ENCODE measurements around the gene HIVEP3.

HIVEP3 gene

DNA sequence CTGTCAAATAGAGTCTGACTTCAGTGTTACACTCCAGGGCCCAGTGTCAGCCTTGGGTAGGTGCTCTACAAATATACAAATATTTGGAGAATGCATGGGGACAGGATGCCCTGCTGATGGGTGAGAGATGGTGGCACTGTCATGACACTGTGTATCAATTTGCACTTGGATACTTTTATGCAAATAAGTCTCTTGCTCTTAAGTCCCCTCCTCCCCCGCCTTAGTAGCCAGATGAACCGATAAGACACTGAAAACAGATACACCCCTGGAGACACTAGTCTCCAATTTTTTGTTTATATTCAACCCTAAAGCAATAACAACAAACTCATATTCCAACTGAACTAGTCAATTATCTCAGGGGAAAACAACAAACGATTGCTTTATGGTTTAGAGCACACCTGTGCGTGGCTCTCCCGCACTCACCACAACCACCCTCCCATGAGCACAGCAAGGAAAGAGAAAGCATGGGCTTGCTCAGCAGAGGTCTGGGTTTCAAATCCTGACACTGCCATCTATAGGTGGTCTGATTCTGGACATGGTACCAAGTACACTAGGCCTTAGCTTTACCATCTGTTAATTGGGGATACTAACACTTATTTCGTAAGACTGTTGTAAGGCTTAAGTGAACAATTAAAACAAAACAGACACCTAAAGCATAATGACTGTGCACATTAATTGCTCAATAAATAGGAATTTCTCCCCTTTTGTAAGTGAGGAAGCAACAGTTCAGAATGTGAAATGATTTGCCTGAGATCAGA is 50.3 kb downstream of the HIVEP3 start:
- peak; percentile 16 for DNase-seq

DNA sequence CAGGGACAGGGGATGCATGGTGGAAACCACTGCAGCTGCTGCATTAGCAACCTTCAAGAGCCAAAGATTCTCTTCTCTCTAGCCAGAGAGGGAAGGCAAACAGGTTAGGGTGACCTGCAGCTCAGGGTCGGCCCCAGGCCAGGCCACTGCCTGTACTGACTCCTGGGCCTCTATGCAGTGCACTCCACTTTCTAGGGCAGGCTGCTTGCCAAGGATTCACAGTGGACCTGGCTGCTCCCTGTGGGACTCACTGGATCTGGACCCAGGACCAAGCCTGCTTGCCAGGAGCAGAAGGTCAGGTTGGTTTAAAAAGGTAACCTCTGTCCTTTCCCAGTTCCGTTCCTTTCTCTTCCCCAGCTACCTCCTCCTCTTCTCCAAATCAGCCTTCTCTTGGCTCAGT is 52.4 kb downstream of the HIVEP3 start:
- DNase-seq, result no peak

DNA sequence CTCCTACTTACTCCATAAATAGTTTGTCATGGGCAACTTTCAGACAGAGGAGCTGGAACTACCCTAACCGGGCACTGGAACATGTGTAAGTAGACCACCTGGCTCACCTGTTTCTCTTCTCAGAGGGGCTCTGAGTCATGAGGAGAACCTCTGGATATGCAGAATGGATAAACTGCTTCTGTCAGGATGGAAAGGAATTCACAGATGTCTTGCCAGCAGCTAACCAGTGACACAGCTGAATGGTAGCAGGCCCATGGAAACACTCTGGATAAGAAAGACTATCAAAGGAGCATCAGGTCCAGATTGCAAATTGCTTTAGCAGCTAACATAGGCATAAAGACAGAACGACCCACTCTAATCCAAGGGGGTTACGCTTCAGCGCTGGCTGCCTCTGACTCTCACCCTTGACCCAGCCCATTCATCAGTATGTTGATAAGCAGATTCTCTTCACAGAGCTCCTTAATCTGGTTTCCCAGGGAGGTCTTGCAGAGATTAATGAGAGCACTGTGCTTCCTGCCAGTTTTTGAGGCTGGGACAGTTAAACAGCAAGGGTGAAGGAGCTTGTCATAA is 54.2 kb downstream of the HIVEP3 start:
- DNase-seq, result no peak

DNA sequence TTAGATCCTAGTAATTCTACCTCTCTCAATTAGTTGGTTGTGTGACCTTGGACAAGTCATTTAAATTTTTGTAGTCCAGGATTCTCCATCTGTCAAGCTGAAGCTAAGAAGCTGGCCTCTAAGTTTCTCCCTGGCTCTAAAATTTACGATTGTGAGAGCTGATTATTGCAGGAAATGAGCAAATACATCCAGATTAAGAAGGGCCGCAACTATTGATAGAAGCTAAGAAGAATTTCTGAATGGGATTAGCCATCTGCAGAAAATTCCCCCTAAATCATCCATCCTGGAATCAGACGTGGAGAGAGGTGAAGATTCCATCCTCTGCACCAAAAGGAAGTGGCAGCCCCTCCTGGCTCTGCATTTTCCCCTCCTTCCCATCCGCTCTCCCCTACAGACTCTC is 55.0 kb downstream of the HIVEP3 start:
- DNase-seq, result no peak

DNA sequence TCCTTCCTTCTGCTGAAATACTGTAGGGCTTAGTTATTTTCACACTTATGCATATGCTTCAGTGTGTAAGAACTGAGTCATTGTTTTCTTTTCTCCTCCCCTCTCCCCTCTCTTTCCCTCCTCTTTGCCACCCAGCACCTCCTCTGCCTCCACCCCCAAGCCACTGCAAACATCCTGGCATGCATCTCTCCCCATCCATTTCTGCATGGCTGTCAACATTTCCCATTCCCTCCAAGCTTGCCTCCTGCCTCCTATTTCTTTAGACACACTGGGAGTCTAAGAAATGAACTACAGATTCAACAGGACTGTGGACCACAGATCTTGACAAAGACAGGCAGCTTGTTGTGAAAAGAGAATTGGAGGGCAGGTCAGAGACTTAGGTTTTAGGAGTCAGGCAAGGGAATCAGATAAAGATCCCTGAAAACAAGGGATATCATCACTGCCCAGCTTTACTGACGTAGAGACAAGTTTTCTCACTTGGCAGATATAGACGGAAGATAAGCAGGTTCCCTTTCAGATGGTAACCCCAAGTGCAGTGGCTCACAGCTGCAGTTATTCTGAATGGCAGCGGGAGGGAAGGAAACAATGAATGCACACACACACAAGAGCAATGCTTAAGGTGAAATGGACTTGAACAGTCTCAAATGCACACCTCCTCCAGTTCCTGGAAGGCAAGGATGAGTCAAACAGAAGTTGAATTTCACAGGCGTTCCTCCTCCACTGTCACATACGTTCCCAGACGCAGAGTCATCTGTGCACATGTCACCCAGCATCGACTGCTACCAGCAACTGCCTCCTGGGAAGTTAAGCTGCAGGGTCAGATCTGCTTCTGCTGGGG is 56.1 kb downstream of the HIVEP3 start:
- DNase-seq, result no peak

DNA sequence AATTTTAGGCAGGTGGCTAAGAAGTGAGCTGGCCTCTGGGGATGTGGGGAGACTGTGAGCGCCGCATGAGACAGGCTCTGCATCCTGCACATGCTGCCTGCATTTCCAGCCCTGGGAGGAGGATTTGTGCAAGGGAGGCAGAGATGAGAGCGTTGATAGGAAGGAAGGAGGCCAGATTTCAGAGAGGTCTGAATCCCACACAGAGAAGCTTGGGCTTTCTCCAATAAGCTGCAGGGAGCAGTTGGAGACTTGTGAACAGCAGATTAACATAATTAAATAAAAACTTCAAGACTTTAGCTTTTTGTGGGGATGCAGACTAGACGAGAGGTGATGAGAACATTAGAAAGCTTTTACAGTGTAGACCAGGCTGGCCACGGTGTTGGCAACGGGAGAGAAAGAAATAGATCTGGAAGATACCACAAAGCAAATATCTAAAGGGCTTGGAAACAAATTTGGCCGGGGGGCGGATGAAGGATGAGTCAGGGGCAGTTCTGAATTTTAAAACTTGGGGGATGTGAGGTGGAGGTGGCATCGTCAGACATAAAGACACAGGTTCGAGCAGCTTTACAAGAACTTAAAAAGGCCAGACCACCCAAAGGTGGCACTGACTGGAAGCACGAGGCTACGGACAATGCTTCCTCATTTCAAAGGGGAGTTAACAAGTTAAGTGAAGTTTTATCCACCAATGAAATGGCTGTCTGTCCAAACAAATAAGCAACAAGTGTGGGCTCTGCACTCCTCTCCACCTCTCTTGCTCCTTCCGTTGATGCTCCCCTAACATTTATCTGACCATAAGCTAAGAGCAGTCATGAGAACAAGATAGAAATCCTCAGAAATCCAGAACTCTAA is 57.0 kb downstream of the HIVEP3 start:
- no peak for DNase-seq

DNA sequence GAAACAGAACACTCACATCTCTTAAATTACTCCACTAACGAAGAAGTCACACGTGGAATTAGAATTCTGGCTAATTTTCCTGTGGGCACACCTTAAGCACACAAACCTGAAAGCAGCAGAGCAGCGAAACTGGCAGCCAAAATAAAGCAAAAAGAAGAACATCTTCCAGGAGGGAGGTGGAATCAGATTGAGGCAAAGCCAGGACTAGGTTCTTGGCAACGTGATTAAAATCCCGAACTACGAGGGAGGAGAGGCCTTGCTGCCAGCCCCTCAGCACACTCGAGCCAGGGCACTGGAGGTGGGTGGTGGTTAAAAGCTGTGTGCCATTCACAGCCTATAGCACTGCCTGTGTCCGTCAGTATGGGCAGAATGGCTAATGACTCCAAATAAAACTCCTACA is 58.0 kb downstream of the HIVEP3 start:
- no peak for DNase-seq

DNA sequence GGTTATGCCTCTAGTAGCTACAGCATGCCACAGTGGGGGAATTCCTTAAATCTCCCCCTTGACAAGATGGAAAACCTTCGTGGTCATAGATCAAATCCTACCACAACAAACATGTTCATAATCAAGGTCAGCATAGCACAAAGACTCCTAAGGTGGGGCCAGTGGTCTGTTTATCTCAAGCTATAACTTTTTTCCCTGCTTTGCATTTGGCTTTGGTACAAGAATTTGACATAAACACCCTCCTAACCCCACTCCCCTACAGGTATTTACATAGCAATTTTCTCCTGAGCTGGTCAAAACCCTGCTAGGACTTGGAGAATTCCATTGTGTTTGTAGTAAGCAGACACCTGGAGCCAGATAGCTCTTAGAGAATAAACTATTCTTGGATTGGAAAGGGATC is 58.5 kb downstream of the HIVEP3 start:
- no peak for DNase-seq

DNA sequence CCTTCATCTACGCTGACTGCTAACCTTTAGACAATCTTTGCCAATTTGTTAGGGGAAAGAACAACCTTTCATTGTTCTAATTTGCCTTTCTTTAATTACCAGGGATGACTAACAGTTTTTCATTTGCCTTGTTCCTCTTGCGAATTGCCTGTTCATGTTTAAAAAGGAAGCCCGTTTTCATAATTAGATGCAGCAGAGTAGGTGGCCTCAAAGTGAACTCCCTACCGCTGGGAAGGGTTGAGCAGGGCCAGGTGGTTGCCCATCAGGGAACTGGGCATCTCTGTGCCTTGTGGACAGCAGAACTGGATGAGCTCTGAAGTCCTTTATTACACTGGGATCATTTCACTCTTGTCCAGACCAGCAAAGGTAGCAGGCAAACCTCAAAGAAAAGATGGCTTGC is 59.0 kb downstream of the HIVEP3 start:
- no peak for DNase-seq

DNA sequence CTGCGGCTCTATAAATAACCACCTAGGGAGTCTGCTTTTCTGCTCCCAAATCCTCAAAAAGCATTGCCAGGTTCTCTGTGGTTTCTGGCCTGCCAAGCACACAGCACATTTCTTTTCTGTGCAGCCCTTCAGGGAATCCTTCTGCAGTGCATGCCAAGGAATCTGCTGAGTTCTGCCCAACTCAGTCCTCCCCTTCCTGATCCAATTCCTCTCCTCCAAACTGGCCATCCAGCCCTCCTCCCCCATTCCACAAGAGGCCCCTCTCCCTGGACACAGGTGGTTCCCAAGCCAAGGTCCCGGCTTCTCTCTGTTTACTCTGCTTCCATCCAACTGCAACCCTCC is 61.8 kb downstream of the HIVEP3 start:
- no peak for DNase-seq

DNA sequence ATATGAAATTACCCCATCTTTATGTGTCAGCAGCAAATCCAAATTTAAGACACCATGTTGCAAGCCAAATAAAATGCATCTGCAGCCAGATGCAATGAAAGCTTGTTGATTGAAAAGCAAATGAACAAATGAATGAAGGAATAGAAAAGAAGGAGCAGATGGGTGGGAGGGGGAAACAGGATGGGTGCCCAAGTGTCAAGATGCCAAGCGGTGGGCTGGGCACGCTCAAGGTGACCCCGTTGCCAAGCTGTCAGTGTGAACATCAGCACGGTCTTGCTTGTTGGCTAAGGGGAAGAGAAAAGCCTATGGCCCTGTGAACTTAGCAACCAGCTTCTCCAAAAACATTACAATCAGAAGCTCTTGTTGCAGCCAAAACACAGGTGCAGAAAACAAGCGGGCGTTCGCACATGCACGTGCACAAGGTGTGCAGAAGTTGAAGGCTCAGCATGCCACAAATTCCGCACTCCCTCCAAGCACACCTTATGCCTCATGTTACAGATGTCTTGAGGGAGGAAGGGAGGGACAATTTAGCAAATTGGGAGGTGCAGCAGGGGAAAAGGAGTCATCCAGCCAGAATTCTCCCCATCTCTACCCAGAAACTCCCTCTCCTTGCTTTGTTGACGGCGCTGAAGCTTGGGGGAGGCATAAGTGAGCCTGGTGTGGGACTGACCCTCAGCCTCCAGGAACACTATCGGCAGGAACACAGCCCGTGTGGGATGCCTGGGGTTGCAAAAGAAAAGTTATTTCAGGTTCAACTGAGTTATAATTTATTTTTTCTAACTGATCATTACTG is 62.4 kb downstream of the HIVEP3 start:
- no peak for DNase-seq

DNA sequence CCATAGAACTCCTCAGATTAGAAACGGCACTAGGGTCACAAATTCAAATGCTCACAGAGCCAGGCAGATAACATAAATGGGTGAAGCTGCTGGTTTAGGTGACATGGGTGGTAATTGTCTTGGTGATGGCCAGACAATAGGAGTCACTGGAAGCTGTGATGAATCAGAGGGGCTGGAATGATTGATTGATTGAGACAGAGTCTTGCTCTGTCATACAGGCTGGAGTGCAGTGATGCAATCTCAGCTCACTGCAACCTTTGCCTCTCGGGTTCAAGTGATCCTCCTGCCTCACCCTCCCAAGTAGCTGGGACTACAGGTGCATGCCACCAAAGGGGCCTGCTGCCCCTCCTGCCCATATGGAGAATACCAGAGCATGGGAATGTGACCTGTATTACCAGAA is 63.0 kb downstream of the HIVEP3 start:
- DNase-seq, result no peak

DNA sequence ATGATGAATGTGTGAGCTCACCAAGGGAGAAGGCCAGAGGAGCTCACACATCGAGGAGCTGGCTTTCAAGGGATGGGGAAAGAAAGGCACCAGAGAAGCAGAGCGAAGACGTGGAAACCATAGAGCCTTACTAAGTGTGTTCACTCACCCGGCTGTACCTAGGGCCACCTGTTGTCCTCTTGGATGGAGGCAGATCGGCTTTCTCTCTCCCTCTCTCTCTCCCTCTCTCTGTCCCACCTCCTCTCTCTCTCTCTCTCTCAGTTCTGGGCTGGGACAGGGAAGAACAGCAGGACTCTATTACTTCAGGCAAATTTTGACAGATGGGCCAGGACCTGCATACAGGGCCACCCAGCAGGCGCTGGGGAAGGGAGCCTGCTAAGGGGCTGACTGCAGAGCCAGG is 64.8 kb downstream of the HIVEP3 start:
- DNase-seq, result no peak

DNA sequence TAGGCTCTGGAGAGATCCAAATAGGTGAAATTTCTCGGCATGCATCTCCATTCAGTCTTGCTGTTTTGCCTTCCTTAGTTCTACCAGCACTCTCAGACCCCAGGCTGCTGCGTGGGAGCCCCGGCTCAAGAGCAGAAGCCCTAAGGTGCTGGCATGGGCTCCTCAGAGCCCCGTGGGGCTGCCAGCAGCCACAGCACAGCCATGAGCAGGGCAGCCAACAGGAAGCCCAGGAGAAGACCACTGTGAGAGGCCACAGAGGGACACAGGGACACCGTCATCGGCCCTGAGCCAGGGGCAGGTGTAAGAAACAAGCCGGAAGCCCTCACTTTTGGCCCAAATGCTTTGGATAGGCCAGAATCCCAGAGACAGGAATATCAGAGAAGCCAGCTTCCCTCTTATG is 66.6 kb downstream of the HIVEP3 start:
- no peak for DNase-seq

DNA sequence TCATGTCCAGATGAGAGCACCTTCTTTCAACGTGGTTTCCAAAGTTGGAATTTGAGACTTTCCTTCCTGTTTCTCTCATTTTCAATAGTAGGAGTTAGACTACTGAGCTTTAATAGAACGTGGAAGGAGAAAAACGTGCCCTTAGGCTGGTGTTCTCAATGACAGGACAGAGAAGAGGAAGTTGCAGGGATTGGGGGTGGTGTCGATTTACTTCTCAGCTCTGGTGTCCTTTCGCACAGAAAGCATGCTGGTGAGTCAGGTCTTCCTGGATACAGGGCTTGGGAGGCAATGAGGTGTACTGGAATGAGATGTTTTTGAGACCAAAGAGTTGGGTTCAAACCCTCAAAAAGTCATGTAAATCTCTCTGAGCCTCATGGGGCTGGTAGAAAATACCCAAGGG is 67.1 kb downstream of the HIVEP3 start:
- no peak for DNase-seq

DNA sequence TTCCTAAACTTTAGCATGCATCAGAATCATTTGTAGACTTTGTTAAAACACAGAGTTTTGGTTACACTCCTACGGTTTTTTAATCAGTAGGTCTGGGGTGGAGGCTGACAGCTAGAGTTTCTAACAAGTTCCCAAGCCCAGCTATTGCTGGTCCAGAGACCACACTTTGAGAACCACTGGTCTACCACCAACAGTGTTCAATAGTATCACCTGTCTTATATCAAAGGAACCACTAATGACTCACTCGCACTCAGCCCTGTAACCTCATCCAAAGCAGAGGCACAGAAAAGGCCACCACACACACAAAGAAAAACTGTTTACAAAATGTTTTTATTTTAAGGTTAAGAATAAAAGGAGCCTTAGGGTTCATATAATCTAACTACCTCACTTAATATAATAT is 68.7 kb downstream of the HIVEP3 start:
- no peak for DNase-seq

DNA sequence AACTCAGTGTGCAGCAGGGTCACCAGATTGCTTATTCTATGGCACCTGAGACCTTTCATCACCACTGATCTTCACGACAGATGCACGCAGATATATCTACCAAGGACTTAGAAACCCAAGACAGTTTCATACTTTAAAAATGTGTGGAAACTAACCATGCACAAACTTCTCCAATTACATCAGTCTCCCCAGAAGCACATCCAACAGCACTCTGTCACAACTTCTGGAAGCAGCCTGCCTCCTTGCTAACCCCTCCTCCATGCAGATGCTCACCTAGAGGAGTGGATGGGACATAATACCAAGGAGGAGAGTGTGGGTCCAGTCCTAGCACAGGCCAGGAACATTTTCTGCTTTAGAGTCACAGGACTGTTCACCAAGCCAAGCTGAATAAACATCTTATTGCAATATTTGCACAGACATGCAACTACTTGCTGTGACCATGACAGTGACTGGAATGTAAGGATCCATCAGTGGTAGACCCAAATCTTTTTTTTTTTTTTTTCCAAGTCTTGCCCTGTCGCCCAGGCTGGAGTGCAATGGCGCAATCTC is 69.4 kb downstream of the HIVEP3 start:
- no peak for DNase-seq

DNA sequence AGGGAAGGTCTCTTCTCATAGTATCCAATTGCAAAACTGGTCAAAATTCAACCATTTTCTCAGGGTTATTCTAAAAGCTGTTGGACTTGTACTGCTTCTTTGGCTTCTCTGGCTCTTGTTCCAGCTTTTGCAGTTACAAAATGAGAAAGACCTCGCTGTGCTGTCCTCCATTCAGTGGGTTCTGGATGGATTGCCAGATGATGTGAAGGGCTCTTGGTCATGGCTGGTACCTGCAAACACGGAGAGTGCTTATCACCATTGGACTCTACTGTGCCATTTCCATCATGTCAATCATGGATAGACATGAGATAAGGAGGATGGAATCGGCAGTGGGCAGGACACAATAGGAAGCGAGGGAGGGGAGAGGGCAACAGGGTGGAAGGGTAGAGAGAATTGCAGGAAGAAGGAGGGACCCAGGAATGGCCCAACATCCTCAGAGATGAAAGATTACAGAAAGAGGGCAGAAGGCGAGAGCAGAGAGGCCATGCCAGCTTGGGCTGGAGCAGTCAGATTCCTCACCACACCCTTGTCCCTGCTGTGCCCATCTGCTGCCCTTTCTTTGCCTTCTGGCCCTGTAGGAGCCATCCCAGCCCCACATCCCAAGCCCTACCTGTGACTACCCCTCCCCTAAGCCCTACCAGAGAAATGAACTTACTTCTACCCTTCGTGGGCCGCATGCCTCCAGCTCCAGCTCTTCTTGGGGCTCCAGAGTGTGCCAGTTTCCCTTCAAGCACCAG is 70.3 kb downstream of the HIVEP3 start:
- DNase-seq, result no peak

DNA sequence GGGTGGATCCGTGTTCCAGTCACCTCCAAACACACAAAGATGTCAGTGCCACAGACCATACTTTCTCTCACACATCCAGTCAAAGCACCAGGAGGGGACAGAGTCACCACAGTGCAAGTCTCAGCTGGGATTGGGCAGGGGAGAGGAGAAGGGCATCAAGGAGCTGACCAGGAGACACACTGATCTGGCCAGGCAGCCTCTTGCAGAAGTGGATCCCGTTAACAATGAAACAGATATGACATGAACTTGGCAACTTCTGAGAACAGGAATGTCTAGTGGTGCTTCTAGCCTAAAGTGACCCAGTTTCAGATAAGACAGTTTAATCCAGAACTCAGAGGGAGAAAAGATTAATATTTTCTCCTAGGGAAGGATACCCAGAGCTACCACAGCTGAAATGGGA is 71.0 kb downstream of the HIVEP3 start:
- no peak for DNase-seq

DNA sequence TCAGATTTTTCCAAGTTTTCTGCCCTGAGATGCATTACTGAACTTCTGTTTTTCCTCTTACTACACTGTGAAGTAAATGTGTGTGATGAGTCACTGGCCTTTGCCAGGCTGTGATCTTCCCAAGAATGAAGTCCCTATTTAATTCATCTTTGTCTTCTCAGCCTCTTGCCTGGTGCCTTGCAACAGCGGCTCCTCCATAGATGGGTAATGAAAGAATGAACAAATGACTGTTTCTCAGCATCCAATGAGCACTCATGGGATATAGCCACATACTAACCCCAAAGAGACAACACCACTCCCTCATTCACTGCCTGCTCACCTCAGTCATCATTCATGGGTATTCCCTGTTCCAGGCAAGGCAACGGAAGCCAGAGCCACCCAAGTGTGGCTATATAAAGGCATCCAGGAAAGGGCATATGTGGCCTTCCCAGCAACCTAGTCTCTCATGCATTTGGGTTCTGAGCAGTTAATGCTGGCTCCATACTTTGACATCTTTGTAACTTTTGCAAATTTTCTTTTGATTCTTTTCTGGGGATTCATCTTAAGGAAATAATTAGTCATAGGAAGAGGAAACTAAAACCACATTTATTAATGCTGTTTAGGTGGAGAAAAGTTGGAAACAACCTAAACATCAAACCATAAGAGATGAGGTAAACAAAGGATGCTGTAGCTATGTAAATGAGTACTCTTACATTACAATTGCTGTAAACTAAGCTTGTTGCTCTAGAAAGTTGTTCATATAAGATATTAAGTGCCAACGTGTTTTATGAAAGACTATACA is 71.9 kb downstream of the HIVEP3 start:
- no peak for DNase-seq
